GM12891 (cell line): ENCODE data around the gene CADM1.
A peak's percentile ranks its signal among the peaks of the same experiment; 100 is the strongest.

Experiments used
- DNase-seq: peaks from one replicate; pipeline ENCODE4 v3.0.0; 2011; ENCODE audit warnings: low spot score; ENCODE audit not compliant: insufficient read length
- FAIRE-seq: peaks from 2 replicates; lab custom pipeline; 2011; peaks lifted over from hg19 to GRCh38; lab: Jason Lieb, UNC
- PAX5 ChIP-seq: IDR thresholded peaks from 2 replicates; pipeline ENCODE4 v1.6.1; 2011; ENCODE audit warnings: low read length, moderate library complexity, mild to moderate bottlenecking; ENCODE audit not compliant: insufficient read depth, severe bottlenecking
- POLR2A ChIP-seq: IDR thresholded peaks from 2 replicates; pipeline ENCODE4 v1.6.1; 2011; ENCODE audit warnings: low read depth, low read length, control low read depth
- POLR2AphosphoS5 ChIP-seq: IDR thresholded peaks from 2 replicates; pipeline ENCODE4 v1.6.1; 2011; ENCODE audit warnings: low read depth, low read length, control low read depth
- POU2F2 ChIP-seq: IDR thresholded peaks from 2 replicates; pipeline ENCODE4 v1.6.1; 2011; ENCODE audit warnings: low read depth, mild to moderate bottlenecking, control low read depth, low read length, moderate library complexity
- SPI1 ChIP-seq: IDR thresholded peaks from 2 replicates; pipeline ENCODE4 v1.6.1; 2011; ENCODE audit warnings: low read depth, low read length, control low read depth
- TAF1 ChIP-seq: IDR thresholded peaks from 2 replicates; pipeline ENCODE4 v1.6.1; 2011; ENCODE audit warnings: low read depth, low read length, control low read depth

Gene CADM1

GRCh38 chr11:115193914-115194801 lies 310.1 kb downstream of the CADM1 start:
- no peak for DNase-seq
- TF ChIP-seq POLR2AphosphoS5: no peak
- TF ChIP-seq POU2F2: no peak
- no peak for TF ChIP-seq POLR2A
- TF ChIP-seq PAX5: no peak
- TF ChIP-seq SPI1: no peak
- no peak for TF ChIP-seq TAF1
- FAIRE-seq: peak; percentile 5

- FAIRE-seq (no peak), DNase-seq (no peak)
Observed at GRCh38 chr11:115191761-115192160, 312.5 kb downstream of the CADM1 start.

GRCh38 chr11:115190196-115190595 lies 314.0 kb downstream of the CADM1 start:
- FAIRE-seq: no peak
- TF ChIP-seq PAX5 (no peak), POLR2A (no peak), TAF1 (no peak), SPI1 (no peak), POLR2AphosphoS5 (no peak), POU2F2 (no peak)
- DNase-seq: no peak

More at GRCh38 chr11:115191761-115192160, 312.5 kb downstream of the CADM1 start:
- TF ChIP-seq POLR2A: no peak

- FAIRE-seq: no peak
- no peak for DNase-seq
- TF ChIP-seq TAF1: no peak
- no peak for TF ChIP-seq PAX5
- TF ChIP-seq POLR2A: no peak
- no peak for TF ChIP-seq POLR2AphosphoS5
- no peak for TF ChIP-seq POU2F2
Observed at GRCh38 chr11:115188898-115189278, 315.3 kb downstream of the CADM1 start.

GRCh38 chr11:115188188-115188897 lies 315.9 kb downstream of the CADM1 start:
- DNase-seq (no peak), FAIRE-seq (no peak)
- TF ChIP-seq PAX5: no peak
- TF ChIP-seq POLR2A: no peak
- no peak for TF ChIP-seq POLR2AphosphoS5
- TF ChIP-seq SPI1: no peak
- TF ChIP-seq POU2F2: no peak

- no peak for FAIRE-seq
- DNase-seq: no peak
- TF ChIP-seq PAX5 (no peak), POU2F2 (no peak), POLR2A (no peak), POLR2AphosphoS5 (no peak), SPI1 (no peak), TAF1 (no peak)
Observed at GRCh38 chr11:115185931-115186330, 318.3 kb downstream of the CADM1 start.

- FAIRE-seq (no peak), DNase-seq (no peak)
- TF ChIP-seq SPI1 (no peak), POLR2AphosphoS5 (no peak), TAF1 (no peak), POU2F2 (no peak), POLR2A (no peak), PAX5 (no peak)
Observed at GRCh38 chr11:115185507-115185906, 318.7 kb downstream of the CADM1 start.

GRCh38 chr11:115184901-115185300 lies 319.3 kb downstream of the CADM1 start:
- DNase-seq: no peak
- FAIRE-seq: no peak
- TF ChIP-seq TAF1: no peak
- no peak for TF ChIP-seq PAX5
- TF ChIP-seq POLR2AphosphoS5: no peak
- no peak for TF ChIP-seq POU2F2
- TF ChIP-seq POLR2A: no peak
- no peak for TF ChIP-seq SPI1

- FAIRE-seq (no peak), DNase-seq (no peak)
- TF ChIP-seq POLR2AphosphoS5 (no peak), PAX5 (no peak), TAF1 (no peak), POLR2A (no peak), POU2F2 (no peak), SPI1 (no peak)
Observed at GRCh38 chr11:115183830-115184229, 320.4 kb downstream of the CADM1 start.

- DNase-seq (no peak), FAIRE-seq (no peak)
- no peak for TF ChIP-seq SPI1
- no peak for TF ChIP-seq POLR2A
- no peak for TF ChIP-seq POU2F2
- no peak for TF ChIP-seq PAX5
- no peak for TF ChIP-seq TAF1
- no peak for TF ChIP-seq POLR2AphosphoS5
Observed at GRCh38 chr11:115183136-115183535, 321.1 kb downstream of the CADM1 start.
